Jurkat, Clone E6-1 (cell line): ENCODE data around the gene DTNB.
A peak's percentile ranks its signal among the peaks of the same experiment; 100 is the strongest.
"Not testable (repeated sequence)": the region's sequence is repeated elsewhere in the genome, so short reads cannot be mapped to it uniquely, and the experiment has no call there.

ENCODE experiments used
- DNase-seq: peaks from one replicate; pipeline ENCODE4 v3.0.0-alpha.2; 2011; ENCODE audit warnings: low read depth, low spot score
- H3K4me3 ChIP-seq: 2 replicates; pipeline ENCODE4 v1.5.1; 2011; ENCODE audit warnings: mild to moderate bottlenecking, low read length, control low read depth, moderate library complexity

The DTNB gene

DNA sequence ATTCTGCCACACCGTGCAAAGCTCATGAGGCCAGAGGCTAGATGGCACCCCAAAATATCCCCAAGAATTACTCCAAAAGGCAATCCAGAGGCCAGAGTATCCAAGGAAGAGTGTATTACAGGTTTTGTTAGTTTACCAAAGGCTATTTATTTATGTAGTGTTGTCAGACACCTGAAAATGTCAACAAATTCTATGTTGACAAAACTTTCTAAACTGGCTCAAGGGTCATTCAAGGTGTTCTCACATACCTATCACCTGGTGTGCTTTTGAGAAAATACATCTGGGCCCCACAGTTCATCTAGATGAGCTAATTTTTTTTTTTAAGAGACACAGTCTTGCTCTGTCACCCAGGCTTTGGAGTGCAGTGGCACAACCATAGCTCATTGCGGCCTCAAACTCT lies 12.4 kb upstream of the DTNB start:
- no peak for DNase-seq
- H3K4me3 ChIP-seq: no peak overlapping the region

DNA sequence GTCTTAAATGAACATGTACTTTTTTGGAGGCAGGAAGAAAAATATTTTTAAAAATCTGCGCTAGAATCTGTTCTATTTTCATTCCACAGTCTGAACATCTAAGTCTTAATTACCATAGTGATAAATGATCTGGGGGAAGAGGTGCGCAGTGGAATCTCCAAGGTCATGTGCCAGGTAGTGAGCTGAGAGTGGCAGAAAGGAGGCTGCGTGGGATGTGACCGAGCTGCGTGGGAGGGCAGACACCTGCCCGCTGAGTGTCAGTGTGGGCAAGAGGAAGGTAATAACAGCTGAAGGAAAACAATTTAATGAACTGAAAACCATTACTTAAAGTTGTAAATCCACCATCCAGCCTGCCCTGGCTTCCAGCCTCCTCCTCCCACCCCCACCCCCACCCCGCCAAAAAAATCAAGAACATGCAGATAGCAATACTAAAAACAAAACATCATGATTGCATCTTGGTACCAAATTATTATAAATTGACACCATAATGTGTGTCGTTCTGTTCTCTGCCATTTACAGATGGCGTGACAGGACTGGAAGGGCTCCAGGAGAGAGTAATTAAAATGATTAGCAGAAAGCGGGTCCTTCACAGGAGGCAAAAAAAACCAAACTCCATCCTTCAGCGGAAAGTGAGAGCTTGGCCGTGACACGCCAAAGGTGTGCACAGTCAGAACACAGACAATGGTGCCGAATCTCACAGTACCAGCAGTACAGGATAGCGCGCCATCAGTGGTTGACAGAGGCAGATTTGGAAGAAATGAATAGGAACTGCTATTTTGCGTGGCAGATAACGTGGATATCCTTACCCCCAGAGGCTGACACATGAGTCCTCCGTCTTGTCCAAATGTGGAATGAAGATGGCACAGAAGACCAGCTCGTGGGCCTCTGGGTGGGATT lies 11.4 kb upstream of the DTNB start:
- H3K4me3 ChIP-seq: no peak overlapping the region
- no peak for DNase-seq

DNA sequence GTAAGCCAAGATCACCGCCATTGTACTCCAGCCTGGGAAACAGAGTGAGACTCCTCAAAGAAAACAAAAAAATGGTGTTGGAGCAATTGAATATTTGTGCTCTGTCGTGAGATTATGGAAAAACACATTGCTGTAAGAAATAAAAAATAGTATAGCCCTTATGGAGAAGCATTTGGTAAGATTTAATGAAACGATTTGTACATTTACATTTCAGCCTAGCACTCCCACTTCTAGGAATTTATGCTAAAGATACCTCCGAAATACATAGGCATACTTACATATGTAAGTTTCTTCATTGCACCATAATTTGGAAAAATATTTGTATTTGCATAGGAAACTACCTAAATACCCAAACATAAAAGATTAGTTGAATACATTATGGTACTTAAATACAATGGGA lies 8.7 kb upstream of the DTNB start:
- no peak for DNase-seq
- H3K4me3 ChIP-seq: no peak overlapping the region

DNA sequence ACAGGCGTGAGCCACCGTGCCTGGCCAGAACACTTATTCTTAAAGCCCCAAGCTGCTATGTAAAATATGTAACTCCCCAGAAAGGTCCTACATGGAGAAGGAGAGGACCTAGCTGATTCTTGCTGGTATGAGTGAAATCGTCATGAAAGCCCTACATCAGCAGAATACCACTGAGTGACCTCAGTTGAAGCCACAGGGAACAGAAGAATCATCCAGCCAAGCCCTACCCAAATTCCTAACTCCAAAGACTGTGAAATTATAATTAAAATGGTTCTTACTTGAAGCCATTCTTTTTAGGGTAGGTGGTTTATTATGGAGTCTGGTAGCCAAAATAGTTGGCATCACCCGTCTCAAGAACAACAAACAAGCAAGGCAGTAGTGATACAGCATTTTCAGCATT lies 4.5 kb upstream of the DTNB start:
- no peak for DNase-seq
- H3K4me3 ChIP-seq: no peak overlapping the region

DNA sequence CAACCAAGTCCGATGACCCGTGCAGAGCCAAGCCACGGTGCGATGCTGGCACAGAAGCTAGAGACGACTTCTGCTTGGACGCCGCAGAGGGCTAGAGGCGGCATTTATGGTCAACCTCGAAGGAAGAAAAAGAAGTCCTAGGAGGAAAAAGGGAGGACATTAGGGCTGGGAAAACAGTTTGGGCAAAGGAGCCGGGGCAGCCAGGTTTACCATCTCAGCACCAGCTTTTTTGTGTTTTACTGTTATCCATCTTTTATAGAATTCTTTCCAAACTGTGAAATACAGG lies 643 bp upstream of the DTNB start:
- peak overlapping the region; percentile 56 for H3K4me3 ChIP-seq
- DNase-seq: no peak

DNA sequence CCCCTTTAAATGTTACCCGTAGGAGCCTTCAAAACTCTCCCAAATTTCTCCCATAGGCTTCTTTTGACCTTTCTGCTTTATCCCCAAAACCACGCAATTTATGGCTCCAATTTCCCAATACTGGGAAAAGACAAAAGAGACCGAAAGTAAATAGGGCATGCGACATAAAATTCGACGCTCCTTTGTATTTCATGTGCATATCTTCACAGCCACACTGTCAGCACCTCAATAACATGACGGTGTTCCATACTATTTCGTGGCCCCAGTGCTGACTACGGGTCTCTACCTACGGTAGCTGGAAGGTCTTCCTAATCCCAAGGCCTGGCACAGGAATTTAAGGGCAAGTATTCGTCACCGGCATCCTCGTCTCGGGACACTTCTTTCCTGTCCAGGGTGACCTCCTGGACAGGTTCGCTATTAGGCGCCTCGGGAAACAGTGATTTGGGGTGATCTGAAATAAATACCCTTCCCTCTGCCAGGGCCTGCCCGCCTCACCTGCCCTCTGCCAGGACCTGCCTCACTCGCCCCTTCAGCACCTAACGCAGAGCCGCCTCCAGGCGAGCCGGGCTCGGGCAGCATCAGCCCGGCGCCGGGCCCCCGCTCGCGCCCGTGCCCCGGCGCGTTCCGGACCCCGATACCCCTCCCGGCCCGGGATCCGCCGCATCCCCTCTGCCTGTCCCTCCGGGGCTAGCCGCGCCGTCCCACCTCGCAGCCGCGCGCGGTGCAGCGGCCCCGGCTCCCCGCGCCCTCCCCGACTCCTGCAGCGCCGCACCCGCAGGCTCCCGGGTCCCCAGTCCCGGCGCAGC lies 680 bp downstream of the DTNB start:
- peak overlapping the region; percentile 51 for H3K4me3 ChIP-seq
- peak; percentile 47 for DNase-seq

DNA sequence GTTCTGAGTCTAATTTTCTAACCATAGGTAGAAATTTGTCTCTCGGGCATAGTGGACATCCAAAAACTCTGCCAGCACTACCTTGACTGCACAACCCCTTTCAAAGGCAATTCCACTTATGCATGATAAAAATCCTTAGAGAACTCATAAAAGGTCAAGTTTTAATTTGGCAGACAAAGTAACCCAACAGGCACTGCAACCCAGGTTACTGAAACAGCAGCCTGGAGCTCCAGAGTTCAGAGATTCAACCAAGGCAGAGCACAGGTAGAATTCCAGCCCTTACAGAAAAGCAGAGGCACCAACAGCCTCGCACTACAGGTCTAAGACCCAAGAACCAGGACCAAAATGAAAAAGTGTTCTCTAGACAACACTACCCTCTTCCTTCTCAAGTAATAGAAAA lies 1.8 kb downstream of the DTNB start:
- H3K4me3 ChIP-seq: no peak overlapping the region

DNA sequence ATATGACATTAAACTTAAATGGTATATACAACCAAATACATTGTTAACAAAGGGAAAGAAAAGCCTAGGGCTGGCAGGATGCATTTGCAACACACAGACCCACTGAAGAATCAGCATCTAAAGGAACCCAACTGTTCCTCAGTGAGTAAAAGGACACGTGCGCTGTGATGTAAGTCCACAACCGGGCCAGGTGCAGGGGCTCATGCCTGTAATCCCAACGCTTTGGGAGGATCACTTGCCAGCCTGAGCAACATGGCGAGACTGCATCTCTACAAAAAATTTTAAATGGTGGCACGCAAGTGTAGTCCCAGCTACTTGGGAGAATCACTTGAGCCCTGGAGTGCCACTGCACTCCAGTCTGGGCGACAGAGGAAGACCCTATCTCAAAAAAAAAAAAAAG lies 3.9 kb downstream of the DTNB start:
- no peak for DNase-seq
- H3K4me3 ChIP-seq: no peak overlapping the region

More for the DNA sequence above, 1.8 kb downstream of the DTNB start:
- DNase-seq: no peak

DNA sequence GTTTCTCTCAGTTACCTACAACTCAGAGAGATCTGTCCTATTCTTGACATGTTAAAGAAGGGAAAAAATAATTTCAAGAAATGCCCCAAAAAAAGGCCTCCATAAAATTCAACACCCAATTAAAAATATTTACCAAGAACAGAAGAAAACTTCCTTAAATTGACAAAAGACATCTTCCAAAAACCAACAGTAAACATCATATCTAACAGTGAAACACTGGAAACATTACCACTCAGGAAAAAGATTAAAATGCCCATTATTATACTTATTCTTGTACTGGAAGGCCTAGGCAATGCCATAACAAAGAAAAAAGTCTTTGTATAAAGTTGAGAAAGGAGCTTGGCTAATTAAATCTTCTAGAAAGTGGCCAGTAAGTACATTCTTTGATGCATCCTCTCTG lies 7.2 kb downstream of the DTNB start:
- H3K4me3 ChIP-seq: no peak overlapping the region
- no peak for DNase-seq

DNA sequence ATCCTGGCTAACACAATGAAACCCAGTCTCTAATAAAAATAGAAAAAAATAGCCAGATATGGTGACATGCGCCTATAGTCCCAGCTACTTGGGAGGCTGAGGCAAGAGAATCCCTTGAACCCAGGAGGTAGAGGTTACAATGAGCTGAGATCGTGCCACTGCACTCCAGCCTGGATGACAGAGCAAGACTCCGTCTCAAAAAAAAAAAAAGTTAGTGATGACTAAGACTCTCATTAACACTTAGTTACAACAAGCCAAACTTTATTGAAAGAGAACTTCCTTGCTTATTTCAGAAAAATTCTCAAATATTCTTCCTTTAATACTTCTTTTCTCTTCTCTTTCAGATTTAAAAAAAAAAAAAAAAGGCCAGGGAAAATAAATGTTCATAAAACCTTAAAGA lies 7.9 kb downstream of the DTNB start:
- H3K4me3 ChIP-seq, DNase-seq: not testable (repeated sequence)

DNA sequence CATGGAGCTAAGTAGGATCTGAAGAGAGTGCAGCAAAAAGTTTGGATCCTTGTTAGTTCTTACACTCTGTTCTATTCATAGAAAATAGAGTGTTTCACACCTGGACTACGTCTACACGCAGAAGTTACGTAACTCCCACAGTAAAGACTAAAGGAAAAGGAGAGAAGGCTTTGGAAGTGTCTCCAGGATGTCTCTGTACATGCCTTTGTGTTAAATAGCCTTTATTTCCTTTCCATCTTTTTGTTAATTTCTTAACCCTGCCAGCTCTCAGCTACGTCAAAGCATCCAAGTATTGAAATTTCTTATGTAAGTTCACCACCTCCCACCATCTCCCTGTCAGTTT lies 8.4 kb downstream of the DTNB start:
- H3K4me3 ChIP-seq: no peak overlapping the region
- no peak for DNase-seq

DNA sequence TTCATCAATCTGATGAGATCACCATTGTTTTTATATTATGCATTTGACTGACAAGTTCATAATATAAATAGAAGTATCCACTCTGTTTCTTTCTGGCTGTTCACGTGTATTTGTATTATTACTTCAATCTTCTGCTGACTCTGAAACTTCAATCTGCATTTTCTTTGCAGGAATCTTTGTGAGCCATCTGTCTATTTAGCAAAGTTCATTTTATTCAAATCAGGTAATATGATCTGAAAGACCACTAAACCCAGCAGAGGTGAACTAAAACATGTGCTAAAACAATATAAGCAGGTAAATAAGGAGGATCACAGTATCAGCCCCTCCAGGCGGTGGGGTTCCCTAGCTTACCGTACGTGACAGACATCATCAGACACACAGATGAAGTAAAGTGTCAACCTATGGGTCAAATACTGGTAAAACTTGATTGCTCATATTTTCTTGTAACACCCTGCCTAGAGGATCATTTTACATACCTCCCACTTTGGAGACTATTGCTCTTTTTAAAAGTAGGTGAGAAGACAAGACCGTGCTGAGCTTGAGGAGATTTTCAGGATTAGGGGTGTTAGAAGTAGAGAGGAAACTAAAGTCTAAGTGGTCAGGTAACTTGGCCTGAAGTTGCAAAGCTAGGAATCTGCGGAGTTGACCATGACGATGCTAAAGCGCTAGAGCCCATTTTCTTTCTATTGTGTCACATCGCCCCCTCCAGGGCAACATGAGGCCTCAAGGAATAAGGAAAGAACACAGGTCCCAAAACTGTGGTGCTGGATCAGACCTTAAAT lies 9.0 kb downstream of the DTNB start:
- DNase-seq: no peak

DNA sequence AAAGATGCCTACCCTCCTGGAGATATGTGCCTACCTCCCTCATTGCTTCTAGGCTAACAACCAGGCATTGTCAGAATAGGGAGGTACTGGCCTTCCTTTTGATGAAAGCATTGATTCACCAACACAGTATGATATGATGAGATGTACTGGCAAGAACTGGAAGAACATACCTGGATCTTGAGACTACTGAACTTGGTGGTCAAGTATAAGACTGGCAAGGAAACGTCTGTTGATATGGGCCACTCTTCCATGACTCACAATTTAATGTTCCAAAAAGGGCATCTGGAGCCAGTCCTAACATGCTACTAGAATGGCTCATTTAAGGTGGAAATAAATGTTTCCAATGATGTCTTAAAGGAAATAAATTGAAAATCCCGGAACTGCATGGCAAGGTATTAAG lies 18.1 kb downstream of the DTNB start:
- H3K4me3 ChIP-seq: no peak overlapping the region
- no peak for DNase-seq

More for the DNA sequence above, 9.0 kb downstream of the DTNB start:
- no peak overlapping the region for H3K4me3 ChIP-seq

DNA sequence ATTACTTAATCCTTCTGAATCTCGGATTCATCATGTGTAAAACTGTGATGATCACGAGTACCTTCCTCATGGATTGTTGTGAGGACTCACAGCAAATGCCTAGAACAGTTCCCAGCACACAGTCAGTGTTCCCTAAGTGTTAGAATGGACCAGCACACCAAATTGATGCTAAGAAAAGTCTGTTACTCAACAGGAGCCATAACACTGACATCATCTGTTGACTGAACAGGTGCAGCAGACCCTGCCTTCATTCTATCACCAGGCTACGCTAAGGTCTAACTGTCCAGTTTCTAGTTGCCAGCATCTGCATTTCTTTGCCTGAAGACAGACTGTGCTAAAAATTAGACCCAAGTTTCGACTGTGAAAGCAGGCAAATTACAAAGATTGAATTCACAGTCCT lies 18.6 kb downstream of the DTNB start:
- H3K4me3 ChIP-seq: no peak overlapping the region
- DNase-seq: no peak

DNA sequence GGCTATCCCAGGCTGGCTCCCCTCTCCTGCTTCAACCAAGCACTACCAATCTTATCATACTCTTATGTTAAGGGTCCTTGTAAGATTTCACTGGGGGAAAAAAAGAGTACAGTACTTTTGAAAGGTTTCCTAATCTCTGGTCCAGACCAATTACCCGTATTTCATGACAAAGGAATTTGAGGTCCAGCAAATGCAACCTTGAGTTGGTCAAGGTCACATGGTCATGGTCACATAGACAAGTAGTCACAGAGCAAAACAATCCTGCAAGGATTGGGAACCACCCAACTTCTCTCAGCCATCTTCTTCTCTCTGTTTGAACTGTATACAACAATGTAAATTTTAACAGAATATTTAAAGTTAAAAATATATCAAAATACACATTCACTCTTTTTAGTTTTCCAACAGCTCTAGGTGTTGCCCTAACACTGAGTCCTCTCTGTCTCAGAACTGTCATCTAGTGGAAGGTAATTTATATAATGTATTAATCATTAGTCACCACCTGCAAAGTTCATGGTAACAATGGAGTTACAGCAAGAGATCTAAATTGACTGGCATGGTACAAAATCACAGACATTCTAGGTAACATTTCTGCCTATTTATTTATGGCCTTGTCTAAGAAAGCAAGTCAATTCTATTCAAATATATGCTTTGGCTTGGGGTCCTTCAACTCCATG lies 21.5 kb downstream of the DTNB start:
- no peak for DNase-seq
- H3K4me3 ChIP-seq: no peak overlapping the region

DNA sequence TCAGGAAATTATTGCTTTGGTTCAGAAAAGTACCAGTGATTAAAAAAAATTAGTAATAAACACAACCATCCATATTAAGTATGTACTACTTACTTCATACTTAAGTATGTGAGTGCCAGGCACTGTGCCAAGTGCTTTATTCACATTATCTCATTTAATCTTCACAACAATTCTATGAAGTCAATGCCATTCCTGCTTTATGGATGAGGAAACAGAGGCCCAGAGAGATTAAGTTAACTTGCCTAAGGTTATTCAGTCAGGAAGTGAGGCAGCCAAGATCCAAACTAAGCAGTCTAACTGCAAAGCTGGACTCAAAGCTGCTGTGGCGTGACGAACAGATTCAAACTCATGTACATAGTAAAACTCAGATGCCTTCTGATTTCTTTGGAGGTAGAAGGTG lies 22.3 kb downstream of the DTNB start:
- H3K4me3 ChIP-seq: no peak overlapping the region
- no peak for DNase-seq

DNA sequence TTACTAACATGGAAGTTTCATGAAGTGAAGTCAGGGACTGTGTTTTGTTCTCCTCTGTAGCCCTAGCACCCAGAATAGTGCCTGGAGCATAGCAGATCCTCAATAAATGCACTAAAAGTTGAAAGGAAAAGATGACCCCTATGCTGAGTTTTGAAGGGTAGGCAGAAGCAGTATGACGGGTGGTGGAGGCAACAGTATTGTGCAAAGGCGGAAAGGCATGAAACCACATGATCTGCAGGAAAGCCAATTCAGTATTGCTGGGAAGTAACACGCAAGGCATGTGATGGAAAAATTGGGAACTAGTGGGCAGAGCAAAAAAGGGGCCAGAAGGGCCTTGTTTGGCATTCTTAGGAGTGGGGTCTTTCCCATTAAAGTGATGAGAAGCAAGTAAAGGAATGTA lies 23.1 kb downstream of the DTNB start:
- DNase-seq: no peak
- H3K4me3 ChIP-seq: no peak overlapping the region

DNA sequence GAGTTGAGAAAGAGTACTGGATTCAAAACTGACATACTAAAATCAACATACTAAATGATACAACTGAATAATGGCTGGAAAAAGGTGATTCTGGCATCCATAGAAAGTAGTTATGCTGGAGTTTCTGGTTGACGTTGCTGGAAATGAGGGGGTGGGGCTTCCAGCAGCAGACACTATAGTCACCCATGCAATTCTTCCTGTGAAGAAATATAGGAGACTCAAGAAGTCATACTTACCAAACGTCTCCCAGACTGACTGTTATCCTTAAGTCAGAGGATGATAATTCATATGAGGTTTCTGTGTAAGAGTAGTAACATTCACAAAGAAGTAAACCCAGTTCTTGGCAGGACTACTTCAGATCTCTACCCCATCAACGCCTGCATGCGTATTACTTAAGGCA lies 23.6 kb downstream of the DTNB start:
- DNase-seq: no peak
- H3K4me3 ChIP-seq: no peak overlapping the region

DNA sequence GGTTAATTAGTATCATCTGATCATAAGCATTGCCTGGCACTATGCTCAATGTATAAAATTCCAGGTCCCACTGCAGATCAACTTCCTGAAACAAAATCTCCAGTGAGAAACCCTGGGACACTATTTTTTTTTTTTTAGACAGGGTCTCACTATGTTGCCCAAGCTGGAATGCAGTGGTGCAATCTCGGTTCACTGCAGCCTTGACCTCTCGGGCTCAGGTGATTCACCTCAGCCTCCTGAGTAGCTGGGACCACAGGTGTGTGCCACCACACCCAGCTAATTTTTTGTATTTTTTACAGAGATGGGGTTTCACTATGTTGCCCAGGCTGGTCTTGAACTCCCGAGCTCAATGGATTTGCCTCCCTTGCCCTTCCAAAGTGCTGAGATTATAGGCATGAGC lies 31.1 kb downstream of the DTNB start:
- no peak overlapping the region for H3K4me3 ChIP-seq
- no peak for DNase-seq

DNA sequence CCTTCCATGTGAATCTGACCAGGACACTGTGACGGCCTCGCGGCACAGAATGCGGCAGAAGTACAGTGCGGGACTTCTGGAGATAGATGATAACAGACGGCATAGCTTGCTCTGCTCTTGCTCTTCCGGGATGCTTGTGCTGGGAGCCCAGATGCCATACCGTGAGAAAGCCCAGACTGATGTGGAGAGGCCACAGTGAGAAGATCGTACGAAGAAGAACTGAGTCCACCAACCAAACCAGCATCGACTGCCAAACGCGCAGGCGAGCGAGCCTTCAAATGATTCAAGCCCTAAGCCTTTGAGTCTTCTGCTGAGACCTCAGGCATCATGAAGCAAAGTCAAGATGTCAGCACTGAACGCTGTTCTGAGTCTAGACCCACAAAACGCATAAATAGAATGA lies 33.7 kb downstream of the DTNB start:
- no peak for DNase-seq
- H3K4me3 ChIP-seq: no peak overlapping the region
